ENCODE data around the gene AKIP1.
A peak's percentile ranks its signal among the peaks of the same experiment; 100 is the strongest.
"Not testable (repeated sequence)": the region's sequence is repeated elsewhere in the genome, so short reads cannot be mapped to it uniquely, and the experiment has no call there.

Gene AKIP1, protein sequence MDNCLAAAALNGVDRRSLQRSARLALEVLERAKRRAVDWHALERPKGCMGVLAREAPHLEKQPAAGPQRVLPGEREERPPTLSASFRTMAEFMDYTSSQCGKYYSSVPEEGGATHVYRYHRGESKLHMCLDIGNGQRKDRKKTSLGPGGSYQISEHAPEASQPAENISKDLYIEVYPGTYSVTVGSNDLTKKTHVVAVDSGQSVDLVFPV

DNA sequence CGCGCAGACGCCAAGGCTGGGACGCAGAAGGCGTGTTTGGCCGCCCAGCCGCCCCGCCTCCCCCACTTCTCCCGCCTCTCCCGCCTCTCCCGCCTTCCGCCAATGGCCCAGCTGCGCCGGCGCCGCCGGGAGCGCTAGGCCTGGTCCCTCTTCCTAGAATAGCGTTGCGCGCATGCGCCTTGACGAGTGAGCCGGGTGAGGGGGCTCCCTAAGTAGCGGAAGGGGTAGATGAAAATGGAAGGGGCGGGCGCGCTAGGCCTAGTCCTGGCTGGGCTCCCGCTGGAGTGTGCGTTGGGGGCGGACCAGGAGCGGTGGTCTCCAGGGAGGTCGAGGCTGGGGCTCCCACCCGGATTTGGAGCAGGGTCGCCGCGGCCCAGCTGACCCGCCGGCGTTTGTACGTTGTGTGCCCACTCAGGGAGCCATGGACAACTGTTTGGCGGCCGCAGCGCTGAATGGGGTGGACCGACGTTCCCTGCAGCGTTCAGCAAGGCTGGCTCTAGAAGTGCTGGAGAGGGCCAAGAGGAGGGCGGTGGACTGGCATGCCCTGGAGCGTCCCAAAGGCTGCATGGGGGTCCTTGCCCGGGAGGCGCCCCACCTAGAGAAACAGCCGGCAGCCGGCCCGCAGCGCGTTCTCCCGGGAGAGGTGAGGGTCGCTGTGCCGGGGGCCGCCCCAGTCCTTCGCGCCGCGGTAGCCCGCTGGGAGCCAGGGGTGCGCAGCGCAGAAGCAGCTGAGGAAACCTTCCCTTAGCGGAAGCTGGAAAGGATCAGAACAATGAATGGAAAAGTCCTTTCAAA, at the start of gene AKIP1:
Gene AKIP1, plus strand, starts transcription at position 161 of the 795 bp plus-strand sequence. Its CDS starts 261 bp downstream, at position 422.
- peak; percentile 81 for DNase-seq

DNA sequence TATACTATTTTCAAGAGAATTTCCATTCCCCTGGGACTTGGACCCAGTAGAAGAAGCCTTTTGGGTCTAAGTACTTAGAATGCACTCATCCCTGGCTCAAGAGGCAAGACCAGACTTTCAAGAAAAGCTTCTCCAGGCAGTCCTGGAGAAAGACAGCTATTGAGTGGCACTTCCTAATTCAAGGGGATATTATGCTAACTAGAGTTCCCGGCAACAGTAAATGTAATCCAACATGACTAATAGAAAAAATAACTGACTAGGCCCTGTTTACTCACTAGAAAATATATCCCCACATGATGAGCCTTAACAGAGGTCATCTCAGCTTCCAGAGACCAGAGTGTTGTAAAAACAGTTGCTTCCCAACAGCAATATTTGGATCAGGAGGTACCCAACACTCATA, 47.2 kb upstream of the AKIP1 start:
- no peak for DNase-seq

DNA sequence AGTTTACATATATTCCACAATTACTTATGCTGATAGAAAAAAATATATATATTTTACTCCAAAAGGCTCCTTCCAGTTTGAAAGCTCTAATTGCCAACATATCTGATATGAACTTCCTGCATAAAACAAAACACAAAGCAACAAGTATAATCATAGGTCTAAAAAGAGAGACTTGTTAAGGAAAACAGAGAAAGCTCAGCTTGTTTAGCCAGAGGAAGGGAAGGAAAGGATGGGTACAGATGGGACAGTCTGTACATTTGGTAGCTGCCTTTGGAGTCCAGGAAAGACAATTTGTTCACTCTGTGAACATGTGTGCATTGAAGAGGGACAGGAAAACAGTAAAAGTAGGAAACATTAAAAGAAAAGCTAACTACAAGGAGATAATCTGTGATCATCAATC, 45.7 kb upstream of the AKIP1 start:
- DNase-seq: no peak

DNA sequence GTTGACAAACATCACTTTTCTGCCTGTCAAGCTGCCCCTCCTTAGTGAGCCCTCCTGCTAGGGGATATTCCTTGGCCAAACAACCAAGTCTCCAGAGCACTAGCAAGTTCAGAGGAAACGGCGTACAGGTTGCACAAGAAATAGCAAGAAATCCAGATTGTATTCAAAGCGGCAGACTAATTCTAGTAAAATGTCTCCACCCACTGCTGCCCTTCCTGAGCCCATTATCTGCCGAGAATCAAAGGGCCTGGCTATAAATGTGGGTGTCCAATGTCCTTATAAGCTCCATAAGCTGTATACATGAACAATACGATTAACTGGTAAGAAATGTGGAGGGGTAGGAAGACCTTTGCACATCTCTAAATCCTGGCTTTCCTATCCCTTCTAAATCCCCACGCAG, 44.0 kb upstream of the AKIP1 start:
- DNase-seq: no peak

DNA sequence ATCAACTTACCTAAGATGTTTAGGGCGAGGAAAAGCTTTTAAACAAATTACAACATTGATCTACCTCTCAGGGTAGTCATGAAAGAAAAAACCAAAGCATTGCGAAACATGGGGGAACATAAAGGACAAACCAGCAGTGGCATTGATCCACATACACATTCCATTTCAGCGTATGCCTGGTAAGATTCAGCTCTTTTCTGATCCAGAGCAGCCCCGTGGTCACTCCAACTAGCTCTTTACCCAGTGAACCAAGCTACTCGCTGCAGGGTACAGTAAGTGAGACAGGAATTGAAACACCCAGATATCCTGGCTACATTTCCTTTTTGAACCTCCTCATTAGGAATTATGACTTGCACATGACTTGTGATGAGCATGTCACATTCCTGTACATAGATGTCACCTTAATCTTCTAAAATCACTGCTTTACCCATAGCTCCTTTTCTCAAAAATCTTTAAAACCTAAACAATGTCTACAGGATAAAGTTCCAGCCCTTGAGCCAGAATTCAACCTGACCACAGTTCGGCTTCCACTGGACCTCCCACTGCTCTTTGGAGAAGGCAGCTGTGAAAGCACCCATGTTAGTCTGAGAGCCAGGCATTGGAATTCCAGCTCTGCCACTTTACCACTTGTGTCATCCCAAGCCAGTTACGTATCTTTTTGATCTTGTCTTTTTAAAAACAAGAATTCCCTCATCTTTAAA, 42.9 kb upstream of the AKIP1 start:
- no peak for DNase-seq

DNA sequence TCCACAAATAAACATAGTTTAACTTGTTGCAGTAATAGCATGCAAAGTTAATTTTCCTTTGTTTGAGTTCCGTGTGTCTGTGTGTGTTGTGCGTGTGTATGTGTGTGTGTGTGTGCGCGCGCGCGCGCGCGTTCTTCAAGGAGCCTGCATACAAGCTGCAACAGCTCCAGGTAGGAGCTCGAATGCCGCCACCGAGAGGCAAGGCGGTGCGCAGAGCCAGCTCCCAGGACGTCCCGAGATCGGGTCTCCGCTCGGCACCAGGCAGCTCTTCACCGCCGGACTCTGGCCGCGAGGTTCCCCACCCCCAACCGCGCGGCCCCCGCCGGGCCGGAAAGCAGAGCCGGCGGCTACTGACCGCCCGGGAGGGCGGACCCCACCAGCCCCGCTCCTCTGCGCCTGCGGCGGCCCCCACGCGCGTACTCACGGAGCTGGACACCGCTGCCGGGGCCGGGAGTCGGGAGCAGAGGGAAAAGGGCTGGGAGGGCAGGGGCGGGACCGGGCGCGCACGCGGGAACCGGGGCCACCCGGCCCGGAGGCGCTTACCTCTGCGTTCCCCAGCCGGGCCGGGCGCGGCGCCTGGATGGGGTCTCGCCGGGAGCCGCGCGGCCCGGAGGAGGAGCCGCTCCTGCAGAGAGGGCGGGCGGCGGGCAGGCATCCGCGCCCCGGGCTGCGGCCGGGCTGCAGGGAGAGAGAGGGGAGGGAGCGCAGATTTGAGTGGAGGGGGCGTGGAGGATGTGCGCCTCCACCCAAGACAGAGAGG, 40.4 kb upstream of the AKIP1 start:
- no peak for DNase-seq

DNA sequence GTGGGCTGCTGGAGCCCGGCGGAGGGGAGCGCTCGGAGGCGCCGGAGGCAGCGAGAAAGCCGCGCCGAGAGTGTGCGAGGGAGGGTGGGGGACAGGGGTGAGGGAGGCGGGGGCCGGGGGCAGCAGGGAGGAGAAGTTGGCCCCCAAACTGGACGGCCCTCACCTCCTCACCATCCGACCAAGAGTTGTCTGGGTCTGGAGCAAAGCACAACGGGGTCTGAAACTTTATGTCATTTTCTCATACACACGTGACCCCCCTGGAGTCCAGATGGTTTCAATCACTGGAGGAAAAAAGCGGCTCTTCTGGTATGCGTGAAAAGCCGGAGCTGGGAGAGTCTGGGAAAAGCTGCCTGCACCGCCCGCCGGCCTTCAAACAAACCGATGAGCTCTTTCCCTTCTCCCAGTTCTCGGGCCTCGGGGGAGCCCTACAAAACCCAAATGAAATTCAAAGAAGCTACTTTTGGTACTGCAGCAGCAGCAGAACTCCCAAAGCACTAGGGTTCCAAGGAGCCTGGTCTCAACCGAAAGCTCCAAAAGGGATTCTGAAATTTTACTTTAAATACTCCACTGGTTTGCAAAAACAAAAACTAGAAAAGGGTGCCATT, 39.7 kb upstream of the AKIP1 start:
- no peak for DNase-seq

DNA sequence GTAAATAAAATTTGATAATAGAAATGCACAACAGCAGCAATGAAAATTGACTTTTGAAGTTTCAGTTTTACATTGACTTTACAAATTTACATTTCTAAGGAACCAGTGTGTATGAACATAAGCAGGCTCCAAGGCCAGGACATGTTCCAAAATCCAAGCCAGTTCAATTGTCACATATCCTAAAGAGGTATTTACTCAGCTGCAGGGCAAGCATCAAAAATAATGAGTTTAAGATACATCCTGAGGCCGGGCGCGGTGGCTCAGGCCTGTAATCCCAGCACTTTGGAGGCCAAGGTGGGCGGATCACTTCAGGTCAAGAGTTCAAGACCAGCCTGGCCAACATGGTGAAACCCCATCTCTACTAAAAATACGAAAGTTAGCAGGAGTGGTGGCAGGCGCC, 39.0 kb upstream of the AKIP1 start:
- DNase-seq: no peak

DNA sequence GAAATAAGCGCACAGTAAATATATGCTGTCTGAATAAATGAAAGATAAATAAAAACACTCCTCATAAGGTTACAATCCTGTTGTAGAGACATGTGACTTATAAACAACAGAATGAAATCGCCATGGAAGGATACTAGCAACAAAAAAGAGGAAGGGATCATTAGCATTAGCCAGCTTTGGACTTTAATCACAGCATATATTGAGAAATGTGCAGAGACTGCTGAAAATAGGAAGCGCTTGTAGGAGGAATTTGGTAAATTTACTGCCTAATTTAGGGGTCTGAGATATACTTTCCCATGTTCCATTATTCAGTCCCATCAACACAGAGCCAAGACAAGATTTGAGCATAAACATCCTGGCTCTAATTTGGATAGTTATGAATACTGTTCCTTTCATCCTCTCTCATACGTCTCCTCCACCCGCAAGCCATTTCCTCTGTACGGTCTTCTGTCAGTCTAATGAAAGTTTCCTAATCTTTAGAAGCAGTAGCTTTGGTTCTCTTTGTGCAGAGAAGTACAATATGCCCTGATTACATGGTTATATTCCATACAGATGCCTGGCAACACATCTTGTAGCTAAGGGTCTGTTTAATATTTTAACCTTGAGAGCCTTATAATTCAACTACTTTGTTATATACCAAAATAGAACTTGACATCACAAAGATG, 37.1 kb upstream of the AKIP1 start:
- DNase-seq: no peak

DNA sequence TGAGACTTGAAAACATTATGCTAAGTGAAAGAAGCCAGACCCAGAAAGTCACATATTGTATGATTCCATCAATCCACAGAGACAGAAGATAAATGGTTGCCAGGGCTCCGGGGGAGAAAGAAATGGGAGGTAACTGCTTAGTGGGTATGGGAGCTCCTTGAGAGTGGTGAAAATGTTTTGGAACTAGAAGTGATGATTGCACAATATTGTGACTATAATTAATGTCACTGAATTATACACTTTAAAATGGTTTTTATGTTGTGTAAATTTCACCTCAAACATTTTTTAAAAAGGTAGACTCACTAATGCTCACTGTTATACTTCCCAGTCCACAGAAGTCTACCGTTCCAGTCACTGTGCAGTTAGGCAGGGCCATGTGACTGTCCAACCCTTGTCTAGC, 32.2 kb upstream of the AKIP1 start:
- DNase-seq: no peak

DNA sequence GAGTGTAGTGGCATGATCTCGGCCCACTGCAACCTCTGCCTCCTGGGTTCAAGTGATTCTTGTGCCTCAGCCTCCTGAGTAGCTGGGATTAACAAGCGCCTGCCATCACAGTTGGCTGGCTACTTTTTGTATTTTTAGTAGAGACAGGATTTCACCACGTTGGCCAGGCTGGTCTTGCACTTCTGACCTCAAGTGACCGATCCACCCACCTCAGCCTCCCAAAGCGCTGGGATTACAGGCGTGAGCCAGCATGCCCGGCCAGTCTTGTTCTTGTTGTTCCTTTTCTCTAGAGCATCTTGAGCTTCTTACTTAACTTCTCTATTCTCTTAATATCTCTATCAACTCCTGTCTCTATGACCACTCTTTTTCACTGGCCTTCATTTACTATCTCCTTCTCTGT, 29.4 kb upstream of the AKIP1 start:
- DNase-seq: not testable (repeated sequence)

DNA sequence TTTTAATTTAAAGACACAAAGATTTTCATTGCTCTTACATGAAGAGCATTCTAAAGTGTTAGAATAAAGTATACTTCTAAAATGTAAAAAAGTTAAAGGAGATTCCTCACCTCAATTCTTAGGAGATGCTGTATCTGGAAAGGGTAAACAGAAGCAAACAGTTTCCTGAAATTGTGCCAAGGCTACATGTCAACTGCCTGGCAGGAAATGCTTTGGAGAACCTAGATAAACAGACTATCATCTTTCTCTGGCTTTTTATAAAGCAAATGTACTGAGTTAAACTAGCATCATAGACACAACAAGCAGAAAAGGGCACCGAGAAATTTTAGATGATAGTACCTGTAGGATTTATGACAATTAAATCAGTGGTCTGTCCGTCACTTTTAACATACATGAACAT, 24.7 kb upstream of the AKIP1 start:
- no peak for DNase-seq

DNA sequence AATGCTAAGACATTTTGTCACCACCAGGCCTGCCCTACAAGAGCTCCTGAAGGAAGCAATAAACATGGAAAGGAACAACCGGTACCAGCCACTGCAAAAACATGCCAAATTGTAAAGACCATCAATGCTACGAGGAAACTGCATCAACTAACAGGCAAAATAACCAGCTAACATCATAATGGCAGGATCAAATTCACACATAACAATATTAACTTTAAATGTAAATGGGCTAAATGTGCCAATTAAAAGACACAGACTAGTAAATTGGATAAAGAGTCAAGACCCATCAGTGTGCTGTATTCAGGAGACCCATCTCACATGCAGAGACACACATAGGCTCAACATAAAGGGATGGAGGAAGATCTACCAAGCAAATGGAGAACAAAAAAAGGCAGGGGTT, 19.8 kb upstream of the AKIP1 start:
- not testable (repeated sequence) for DNase-seq

DNA sequence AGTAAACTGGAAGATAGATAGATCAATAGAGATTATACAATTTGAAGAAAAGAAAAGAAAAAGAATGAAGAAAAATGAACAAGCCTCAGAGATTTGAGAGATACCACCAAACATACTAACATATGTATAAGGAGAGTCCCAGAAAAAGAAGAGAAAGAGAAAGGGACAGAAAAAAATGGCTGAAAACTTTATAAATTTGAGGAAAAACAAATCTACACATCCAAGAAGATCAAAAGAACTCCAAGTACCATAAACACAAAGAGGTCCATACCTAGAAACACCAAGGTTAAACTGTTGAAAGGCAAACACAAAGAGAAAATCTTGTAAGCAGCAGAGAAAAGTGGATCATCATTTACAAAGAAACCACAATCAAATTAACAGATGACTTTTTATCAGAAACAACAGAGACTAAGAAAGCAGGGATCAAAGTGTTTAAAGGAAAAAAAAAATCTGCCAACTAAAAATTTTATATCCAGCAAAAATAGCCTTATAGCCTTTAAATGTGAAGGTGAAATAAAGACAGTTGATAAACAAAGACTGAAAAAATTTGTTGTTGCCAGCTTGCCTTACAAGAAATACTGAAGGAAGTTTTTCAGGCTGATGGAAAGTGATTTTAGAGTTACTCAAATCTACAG, 11.8 kb upstream of the AKIP1 start:
- no peak for DNase-seq

DNA sequence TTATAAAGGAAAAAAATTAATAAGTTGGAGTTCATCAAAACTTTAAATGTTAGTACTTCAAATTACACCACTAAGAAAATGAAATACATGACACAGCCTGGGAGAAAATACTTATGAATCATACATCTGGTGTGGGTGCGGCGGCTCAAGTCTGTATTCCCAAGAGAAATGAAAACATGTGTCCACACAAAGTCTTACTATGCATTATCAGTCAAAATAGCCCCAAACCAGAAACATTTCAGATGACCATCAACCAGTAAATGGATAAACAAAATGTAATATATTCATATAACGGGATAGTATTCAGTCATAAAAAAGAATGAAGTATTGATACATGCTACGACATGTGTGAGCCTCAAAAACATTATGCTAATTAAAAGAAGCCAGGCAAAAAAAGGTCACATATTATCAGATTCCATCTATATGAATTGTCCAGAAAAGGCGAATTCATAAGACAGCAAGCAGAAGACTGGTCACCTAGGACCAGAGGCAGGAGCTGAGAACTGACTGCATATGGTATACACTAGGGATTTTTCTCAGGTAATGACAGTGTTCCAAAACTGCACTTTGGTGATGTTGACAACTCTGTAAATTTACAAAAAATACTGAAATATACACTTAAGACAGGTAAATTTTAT, 5.3 kb upstream of the AKIP1 start:
- DNase-seq: no peak

DNA sequence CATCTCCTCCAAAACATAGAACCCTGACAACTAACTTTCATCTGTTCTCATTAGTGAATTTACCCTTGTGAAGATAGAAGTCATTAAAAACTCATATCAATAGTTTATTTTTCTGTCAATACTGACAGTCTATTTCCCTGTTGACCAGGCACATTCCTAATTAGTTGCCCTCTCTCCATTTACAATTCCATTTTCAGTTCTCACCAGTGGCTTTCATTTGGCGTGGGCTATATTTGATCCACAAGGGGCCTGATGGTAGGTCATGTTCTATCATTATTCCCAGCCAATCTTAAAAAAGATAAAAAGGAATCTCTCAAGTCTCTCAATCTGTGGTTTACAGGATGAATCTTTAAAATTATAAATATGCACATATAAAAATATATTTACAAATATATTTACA, 3.9 kb upstream of the AKIP1 start:
- DNase-seq: no peak

DNA sequence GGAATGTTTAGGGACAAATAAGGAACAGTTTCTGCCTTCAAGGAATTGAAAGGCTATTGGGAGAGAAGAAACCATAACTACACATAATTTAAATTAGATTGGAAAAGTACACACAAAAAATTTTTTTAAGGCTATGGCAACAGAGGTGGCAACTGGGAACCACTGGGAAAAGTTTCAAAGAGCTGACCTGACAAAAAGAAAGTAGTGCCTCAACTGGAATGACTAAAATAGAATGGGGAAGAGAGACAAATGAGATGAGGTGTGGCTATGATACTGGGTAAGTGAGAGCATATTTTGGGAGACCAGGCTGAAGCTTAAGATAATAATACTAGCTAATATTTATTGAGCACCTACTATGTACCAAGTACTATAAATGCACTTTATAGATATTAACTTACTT, 2.9 kb upstream of the AKIP1 start:
- no peak for DNase-seq

DNA sequence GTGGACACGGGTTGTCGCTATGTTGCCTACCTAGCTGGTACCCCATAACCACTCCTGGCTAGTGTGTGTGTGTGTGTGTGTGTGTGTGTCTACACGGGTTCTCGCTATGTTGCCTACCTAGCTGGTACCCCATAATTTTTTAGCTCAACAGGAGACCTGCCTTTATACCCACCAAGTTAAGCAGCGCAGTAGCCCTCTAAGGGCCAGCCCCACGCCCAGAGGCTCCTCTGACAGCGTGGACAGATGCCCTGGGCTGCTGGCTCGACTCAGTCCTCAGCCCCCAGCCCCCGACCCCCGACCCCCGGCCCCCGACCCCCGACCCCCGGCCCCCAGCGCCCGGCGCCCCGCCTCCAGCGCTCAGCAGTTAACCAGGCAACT, 351 bp upstream of the AKIP1 start:
- DNase-seq: no peak

DNA sequence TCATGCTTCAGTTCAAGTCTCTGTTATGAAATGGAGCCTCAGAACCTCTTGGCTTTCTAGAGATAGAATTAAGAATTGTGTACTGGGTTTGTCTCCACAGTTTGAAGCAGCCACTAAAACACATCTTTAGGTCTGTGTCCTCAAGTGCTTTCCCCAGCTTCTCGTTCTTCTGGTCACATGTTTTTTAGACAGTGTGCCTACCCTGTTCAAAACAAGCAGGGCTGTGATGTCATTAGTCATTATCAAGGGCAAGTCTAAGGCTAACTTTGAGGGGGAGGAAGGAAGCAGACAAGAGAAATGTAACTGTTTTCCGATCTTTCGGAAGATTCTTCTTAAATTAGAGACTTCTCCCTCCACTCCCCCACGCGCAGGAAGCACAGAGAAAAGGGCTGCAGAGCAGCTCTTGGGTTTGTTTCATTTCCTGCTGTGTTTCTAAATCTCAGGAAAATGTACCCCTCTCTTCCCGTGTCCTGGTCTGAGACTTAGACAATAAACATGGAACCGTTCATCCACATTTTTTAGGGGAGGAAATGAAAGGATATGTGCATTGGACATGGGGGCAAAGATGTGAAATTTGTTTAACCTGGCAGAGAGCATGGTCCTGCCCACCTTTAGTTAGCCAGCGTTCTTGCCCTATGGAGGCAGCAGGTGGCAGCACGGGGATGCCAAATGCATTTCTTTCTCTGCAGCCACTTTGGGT, 3.1 kb downstream of the AKIP1 start:
- DNase-seq: peak; percentile 54

DNA sequence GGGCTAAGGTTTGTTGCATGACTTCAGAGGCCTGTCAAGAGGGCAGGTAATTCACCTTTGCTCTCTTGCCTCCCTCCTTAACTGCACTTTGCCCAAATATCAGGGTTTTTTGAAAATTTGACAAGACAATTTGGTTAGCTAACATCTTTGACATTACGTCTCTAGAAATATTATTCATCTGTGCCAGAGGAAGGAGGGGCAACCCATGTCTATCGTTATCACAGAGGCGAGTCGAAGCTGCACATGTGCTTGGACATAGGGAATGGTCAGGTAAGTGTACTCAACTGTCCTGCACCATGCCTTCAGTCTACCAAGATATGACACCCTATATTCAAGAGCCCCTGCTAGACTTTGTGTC, 3.7 kb downstream of the AKIP1 start:
- no peak for DNase-seq

Data from CD4-positive, alpha-beta T cell treated with Interleukin-4 for 4 hours (primary cell).